Endothelial cell of umbilical vein (primary cell): ENCODE measurements around the gene TMEM59. TPM values are rescaled to one million over a fixed set of nuclear protein-coding genes. Genes with fewer than 3 reads are reported as not detected.
A peak's percentile ranks its signal among the peaks of the same experiment; 100 is the strongest.
"Not testable (repeated sequence)": the region's sequence is repeated elsewhere in the genome, so short reads cannot be mapped to it uniquely, and the experiment has no call there.

Experiments used
- BruUV-seq: library from RNA; stranded (reverse); fragments of 400-500 nt; replicated peaks from 2 replicates; lab custom pipeline; 2021; lab: Mats Ljungman, UMichigan
- CTCF ChIA-PET: fragments of 300-600, 350-600 bp; sonication (Branson Sonifier 250); formaldehyde crosslinking; loops from one replicate; lab custom pipeline; 2021; ENCODE audit warnings: antibody characterized with exemption, inconsistent platforms; lab: Charles Lee
- POLR2A ChIA-PET: fragments of 300-600, 350-600 bp; sonication (Branson Sonifier 250); formaldehyde crosslinking; loops from one replicate; lab custom pipeline; 2021; ENCODE audit warnings: antibody characterized with exemption, inconsistent platforms; lab: Charles Lee
- DNase-seq: peaks from one replicate; pipeline ENCODE4 v3.0.0-alpha.2; 2011; ENCODE audit warnings: low read depth, low spot score
- FAIRE-seq: peaks from 2 replicates; lab custom pipeline; 2011; peaks lifted over from hg19 to GRCh38; lab: Jason Lieb, UNC
- H2AFZ ChIP-seq: 2 replicates; pipeline ENCODE4 v1.6.0; 2012; ENCODE audit warnings: low read depth, low read length, control low read depth, inconsistent platforms
- H3K27ac ChIP-seq: 2 replicates; pipeline ENCODE4 v1.5.1; 2011; ENCODE audit warnings: low read depth, mild to moderate bottlenecking, control low read depth, low read length, moderate library complexity; ENCODE audit not compliant: insufficient read depth
- H3K27me3 ChIP-seq, 2 experiments: 2 replicates each; pipeline versions ENCODE4 v1.6.0 to v1.6.1; 2011; ENCODE audit warnings: low read length in 2 of 2, mixed read lengths in 1 of 2; ENCODE audit not compliant: control insufficient read depth in 2 of 2, insufficient read depth in 2 of 2
- H3K36me3 ChIP-seq, 2 experiments: 2 replicates in 1 of 2; 3 replicates in 1 of 2; pipeline ENCODE4 v1.5.1; 2011; ENCODE audit warnings: low read length in 2 of 2, mild to moderate bottlenecking in 1 of 2, moderate library complexity in 1 of 2; ENCODE audit not compliant: control insufficient read depth in 2 of 2, insufficient read depth in 2 of 2; ENCODE audit errors: extremely low read depth in 1 of 2
- H3K4me1 ChIP-seq: 3 replicates; pipeline ENCODE4 v1.5.1; 2011; ENCODE audit warnings: mild to moderate bottlenecking, low read length; ENCODE audit not compliant: control insufficient read depth, insufficient read depth; ENCODE audit errors: extremely low read depth
- H3K4me2 ChIP-seq: 2 replicates; pipeline ENCODE4 v1.6.1; 2011; ENCODE audit warnings: low read length, control low read depth, mixed read lengths; ENCODE audit not compliant: insufficient read depth
- H3K4me3 ChIP-seq, 3 experiments: fragments of 200-600 bp in 1 of 3; sonication (generic), shearing (Covaris generic) in 1 of 3; replicated peaks in 1 of 3; 2 replicates each; pipeline ENCODE4 v1.5.1; 2011 to 2016; ENCODE audit warnings: control low read depth in 3 of 3, low read length in 3 of 3, mild to moderate bottlenecking in 2 of 3, inconsistent platforms in 1 of 3, low read depth in 1 of 3, moderate library complexity in 1 of 3; ENCODE audit not compliant: insufficient read depth in 1 of 3
- H3K79me2 ChIP-seq: 2 replicates; pipeline ENCODE4 v1.6.0; 2012; ENCODE audit warnings: low read length, inconsistent platforms; ENCODE audit not compliant: control insufficient read depth, insufficient read depth
- H3K9ac ChIP-seq: replicated peaks from 2 replicates; pipeline ENCODE3; 2011; ENCODE audit warnings: low read length, control low read depth; ENCODE audit not compliant: insufficient read depth; ENCODE audit errors: extremely low read depth
- H3K9me1 ChIP-seq: replicated peaks from 3 replicates; pipeline ENCODE4 v1.6.0; 2011; ENCODE audit warnings: mild to moderate bottlenecking, low read length; ENCODE audit not compliant: control insufficient read depth, insufficient read depth; ENCODE audit errors: extremely low read depth
- H3K9me3 ChIP-seq: replicated peaks from 2 replicates; pipeline ENCODE4 v1.5.1; 2012; ENCODE audit warnings: low read length, inconsistent platforms; ENCODE audit not compliant: control insufficient read depth, insufficient read depth
- H4K20me1 ChIP-seq: replicated peaks from 2 replicates; pipeline ENCODE3; 2011; ENCODE audit warnings: mild to moderate bottlenecking, low read length; ENCODE audit not compliant: control insufficient read depth, insufficient read depth; ENCODE audit errors: extremely low read depth
- EZH2 ChIP-seq: IDR thresholded peaks from 2 replicates; pipeline ENCODE4 v1.6.1; 2012; ENCODE audit warnings: borderline replicate concordance, low read depth, mild to moderate bottlenecking, moderate library complexity, low read length, inconsistent platforms; ENCODE audit not compliant: severe bottlenecking
- GATA2 ChIP-seq: IDR thresholded peaks from 2 replicates; pipeline ENCODE4 v1.7.0; 2011; ENCODE audit warnings: low read depth, mild to moderate bottlenecking, moderate library complexity, mixed read lengths, low read length; ENCODE audit not compliant: insufficient read length, insufficient read depth
- MYC ChIP-seq: IDR thresholded peaks from one replicate; pipeline ENCODE4 v1.6.1; 2011; ENCODE audit warnings: mild to moderate bottlenecking, low read depth, low read length
- POLR2A ChIP-seq: IDR thresholded peaks from 2 replicates; pipeline ENCODE4 v1.6.1; 2012; ENCODE audit warnings: low read depth, mild to moderate bottlenecking, control low read depth, low read length
- POLR2AphosphoS5 ChIP-seq: IDR thresholded peaks from 2 replicates; pipeline ENCODE4 v1.6.1; 2012; ENCODE audit warnings: low read depth, mild to moderate bottlenecking, control low read depth, low read length, moderate library complexity; ENCODE audit not compliant: insufficient read depth
- dilution Hi-C: fragments of 300-500 bp; cut with MboI; formaldehyde crosslinking; loops from one replicate; pipeline ENCODE4 v1.15.0; 2019; ENCODE audit warnings: low sequenced_read_pairs; ENCODE audit not compliant: extremely low pct_ligation_motif_present
- intact Hi-C: fragments of 100-400 bp; cut with micrococcal nuclease; formaldehyde crosslinking; loops from one replicate; pipeline ENCODE4 v1.10.0; 2022
- polyA plus RNA-seq, 4 experiments: library from polyadenylated mRNA; depleted of rRNA in 3 of 4; stranded (reverse) in 3 of 4; unstranded in 1 of 4; fragments of >200 nt; gene quantifications; 2 replicates each; pipeline versions ENCODE4 v1.2.1 to v1.2.3, GENCODE V29; 2011 to 2012; ENCODE audit warnings: missing spikeins in 1 of 4
- total RNA-seq: library from RNA; stranded (reverse); gene quantifications from 2 replicates; pipeline ENCODE4 v1.2.3, GENCODE V29; 2021
- TF ChIP-seq, protein P1 (sequence below), 2 donors: IDR thresholded peaks; 1 replicate in 1 of 2; 2 replicates in 1 of 2; pipeline ENCODE4 v1.5.1; 2011; ENCODE audit warnings: low read length in 2 of 2, mild to moderate bottlenecking in 2 of 2, moderate library complexity in 2 of 2, control low read depth in 1 of 2, inconsistent platforms in 1 of 2, low read depth in 1 of 2; ENCODE audit not compliant: insufficient read depth in 1 of 2; ENCODE audit errors: extremely low read depth in 1 of 2

Gene TMEM59
- total and polyA plus RNA-seq, 2 donors (not counting 3 experiments of a cell fraction or from before 2014, with no cell fraction given): 196 to 281 TPM

DNA sequence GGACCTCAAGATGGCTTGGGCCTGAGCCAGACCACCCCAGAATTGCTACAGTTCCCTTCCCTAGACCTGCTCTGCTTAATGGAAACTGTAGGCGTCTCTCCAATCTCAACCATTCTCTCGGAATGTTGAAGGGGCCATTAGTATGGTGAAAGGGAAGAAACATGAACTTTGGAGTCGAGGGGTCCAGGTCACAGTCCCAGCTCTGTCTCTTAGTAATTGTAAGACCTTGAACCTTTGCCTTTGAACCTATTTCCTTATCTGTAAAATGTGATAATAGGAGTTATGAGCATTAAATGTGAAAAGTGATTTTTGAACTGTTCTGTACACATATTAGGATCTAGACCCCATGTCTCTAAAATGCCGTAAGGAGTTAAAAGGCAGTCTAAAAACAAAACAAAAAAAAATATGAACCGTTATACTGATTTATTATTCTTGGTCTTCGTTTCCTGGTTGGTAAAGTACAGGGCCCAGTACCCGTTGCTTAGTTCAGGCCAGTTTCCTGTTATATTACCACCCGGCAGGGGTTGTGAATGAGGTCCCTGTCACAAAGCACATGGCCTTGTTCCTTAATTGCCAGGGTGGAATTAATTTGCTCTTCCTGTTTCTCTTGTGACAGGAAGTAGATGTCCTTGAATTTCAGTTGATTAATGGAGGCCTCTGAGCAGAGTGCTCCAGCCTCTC, 42.7 kb upstream of the TMEM59 start:
- H3K36me3 ChIP-seq: no peaks in the 10 kb centered on the region
- no peaks in the 10 kb centered on the region for H3K9me3 ChIP-seq
- no peaks in the 10 kb centered on the region for H4K20me1 ChIP-seq
- no peak overlapping the region for H3K4me3 ChIP-seq
- intact Hi-C loops (no loop called here), dilution Hi-C loops (no loop called here)
- BruUV-seq: no TSS peak
- peaks cover 5% of the 10 kb centered on the region for H3K4me1 ChIP-seq
- FAIRE-seq (peak; percentile 64), DNase-seq (peak; percentile 53)
- ChIA-PET CTCF (interaction anchor here (0.6 to 1.6 kb wide), 3 partner anchors 12 to 26 kb away, joined by 3 to 4 read pairs (median 3); no protein-coding TSS in a partner anchor), POLR2A (no interaction called here)
- H3K27me3 ChIP-seq: no peaks in the 10 kb centered on the region
- H3K4me2 ChIP-seq: no peak overlapping the region
- H3K79me2 ChIP-seq: no peaks in the 10 kb centered on the region
- H3K27ac ChIP-seq: no peak overlapping the region
- H3K9me1 ChIP-seq: no peaks in the 10 kb centered on the region
- peak overlapping the region; percentile 50 for H2AFZ ChIP-seq
- TF ChIP-seq POLR2A (no peak), POLR2AphosphoS5 (no peak), EZH2 (no peak), MYC (no peak), GATA2 (no peak)
- TF ChIP-seq, protein P1, sequence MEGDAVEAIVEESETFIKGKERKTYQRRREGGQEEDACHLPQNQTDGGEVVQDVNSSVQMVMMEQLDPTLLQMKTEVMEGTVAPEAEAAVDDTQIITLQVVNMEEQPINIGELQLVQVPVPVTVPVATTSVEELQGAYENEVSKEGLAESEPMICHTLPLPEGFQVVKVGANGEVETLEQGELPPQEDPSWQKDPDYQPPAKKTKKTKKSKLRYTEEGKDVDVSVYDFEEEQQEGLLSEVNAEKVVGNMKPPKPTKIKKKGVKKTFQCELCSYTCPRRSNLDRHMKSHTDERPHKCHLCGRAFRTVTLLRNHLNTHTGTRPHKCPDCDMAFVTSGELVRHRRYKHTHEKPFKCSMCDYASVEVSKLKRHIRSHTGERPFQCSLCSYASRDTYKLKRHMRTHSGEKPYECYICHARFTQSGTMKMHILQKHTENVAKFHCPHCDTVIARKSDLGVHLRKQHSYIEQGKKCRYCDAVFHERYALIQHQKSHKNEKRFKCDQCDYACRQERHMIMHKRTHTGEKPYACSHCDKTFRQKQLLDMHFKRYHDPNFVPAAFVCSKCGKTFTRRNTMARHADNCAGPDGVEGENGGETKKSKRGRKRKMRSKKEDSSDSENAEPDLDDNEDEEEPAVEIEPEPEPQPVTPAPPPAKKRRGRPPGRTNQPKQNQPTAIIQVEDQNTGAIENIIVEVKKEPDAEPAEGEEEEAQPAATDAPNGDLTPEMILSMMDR (IDR thresholded peaks at IDR 0.05; ENCODE audit: extremely low read depth in 1 of 2, insufficient read depth in 1 of 2, low read depth in 1 of 2, low read length in 2 of 2): no peak
- H3K9ac ChIP-seq: no peak overlapping the region

DNA sequence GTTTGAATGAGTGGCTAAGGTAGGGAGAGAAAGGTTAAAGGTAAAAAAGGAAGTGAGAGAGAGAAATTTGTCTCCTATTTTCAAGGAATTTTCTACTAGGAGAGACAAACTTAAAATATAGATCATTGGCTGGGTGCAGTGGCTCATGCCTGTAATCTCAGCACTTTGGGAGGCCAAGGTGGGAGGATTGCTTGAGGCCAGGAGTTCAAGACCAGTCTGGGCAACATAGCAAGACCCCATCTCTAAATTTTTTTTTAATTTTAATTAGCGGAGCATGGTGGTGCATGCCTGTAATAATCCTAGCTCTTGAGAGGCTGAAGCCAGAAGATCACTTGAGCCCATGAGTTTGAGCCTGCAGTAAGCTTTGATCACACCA, 41.7 kb upstream of the TMEM59 start:
- H3K4me3 ChIP-seq, H3K27ac ChIP-seq, dilution Hi-C loops, H3K4me2 ChIP-seq, FAIRE-seq, H3K9ac ChIP-seq, DNase-seq, H3K36me3 ChIP-seq, H3K4me1 ChIP-seq, H3K9me1 ChIP-seq, intact Hi-C loops, H2AFZ ChIP-seq, H3K9me3 ChIP-seq, BruUV-seq, POLR2A ChIA-PET, H4K20me1 ChIP-seq, H3K27me3 ChIP-seq, H3K79me2 ChIP-seq: not testable (repeated sequence)
- CTCF ChIA-PET: interaction anchor here (0.6 to 1.6 kb wide), 2 partner anchors 11 to 27 kb away, joined by 3 to 4 read pairs; no protein-coding TSS in a partner anchor
